NCI-H526 (cell line): ENCODE measurements around the gene SLC22A6.

Source experiments
- DNase-seq, 2 experiments: peaks; one replicate each; lab custom pipeline; 2025; lab: John Stamatoyannopoulos, UW

Gene SLC22A6

DNA sequence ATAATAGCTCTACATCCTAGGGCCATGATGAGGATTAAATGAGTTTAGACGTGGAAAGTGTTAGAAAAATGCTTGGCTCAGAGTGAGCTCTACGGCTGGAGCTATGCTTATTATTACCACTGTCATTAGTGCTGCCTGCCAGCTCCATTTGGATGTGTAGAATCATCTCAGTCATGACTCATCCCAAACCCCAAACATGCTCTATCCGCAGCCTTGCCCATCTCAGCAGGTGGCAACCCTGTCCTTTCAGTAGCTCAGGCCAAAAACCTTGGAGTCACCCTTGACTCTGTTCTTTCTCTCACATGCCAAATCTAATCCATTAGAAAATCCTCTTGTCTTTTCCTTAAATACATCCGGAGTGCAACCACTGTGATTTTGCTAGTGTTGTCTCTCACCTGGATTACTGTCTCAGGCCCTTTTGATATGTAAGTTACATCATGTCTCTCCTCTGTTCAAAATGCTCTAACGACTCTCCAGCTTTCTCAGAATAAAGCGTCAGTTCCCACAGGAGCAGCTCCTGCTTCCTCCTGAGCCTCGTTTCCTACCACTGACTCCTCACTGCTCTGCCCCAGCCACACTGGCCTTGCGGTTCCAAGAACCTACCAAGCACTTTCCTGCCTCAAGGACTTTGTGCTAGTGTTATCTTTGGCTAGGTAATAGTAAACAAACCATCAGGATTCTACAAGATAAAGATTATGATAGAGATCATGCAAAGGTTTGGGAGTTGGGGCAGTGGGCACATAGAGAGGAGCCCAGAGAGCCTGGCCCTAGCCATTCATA lies 53.1 kb downstream of the SLC22A6 start:
- DNase-seq: no peak

DNA sequence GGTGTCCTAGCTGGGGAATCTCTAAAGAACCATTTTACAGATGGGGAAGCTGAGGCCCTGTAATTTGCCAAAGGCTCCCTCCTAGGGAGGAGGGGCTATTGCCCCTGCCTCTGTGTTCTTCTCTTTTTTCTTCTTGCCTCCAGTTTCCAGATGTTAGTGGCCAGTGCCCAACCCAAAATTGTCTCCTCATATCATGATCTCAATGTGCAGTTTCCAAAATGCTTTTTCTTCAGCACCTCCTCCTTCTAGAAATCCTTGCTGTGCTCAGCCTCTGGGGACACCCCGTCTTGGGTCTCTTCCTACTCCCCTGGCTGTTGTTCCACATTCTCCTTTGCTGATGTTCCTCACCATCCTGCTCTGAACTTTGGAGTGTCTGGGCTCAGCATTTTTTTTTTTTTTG lies 54.1 kb downstream of the SLC22A6 start:
- DNase-seq: no peak

DNA sequence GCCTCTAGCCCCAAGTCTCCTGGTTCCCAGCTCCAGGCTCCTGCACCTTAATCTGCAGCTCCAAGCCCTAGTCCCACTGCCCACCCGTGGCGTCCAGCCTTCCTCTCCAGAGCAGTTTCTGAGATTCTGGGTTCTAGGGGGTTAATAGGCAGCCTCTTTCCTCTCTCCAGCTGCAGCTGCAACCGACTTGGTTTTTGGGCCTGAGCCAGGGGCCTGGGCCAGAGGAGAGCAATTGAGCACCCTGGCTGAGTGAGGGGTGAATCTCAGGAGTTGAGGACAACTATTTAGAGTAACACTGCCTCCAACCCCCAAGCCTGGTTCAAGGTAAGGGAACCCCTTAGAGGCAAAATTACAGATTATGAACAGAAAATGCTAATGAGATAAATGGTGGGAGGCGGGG lies 54.6 kb downstream of the SLC22A6 start:
- DNase-seq: no peak

DNA sequence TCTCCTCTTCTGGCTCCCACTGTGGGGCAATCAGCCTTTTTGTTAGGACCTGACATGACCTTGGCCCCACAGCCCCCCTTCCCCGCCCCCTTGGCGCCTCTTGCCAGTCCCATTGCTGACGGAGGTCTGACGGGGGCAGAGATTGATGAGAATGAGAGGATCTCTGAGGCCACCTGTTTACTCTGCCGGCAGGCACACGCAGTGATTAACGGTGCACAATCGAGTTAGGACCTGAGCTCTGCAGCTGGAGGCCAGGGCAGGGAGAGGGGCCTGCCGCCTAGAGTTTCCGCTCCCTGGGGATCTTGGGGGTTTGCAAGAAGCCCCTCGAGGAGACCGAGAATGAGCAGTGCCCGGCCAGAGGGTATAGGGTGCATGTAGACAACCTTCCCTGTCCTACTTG lies 56.8 kb downstream of the SLC22A6 start:
- DNase-seq: no peak

DNA sequence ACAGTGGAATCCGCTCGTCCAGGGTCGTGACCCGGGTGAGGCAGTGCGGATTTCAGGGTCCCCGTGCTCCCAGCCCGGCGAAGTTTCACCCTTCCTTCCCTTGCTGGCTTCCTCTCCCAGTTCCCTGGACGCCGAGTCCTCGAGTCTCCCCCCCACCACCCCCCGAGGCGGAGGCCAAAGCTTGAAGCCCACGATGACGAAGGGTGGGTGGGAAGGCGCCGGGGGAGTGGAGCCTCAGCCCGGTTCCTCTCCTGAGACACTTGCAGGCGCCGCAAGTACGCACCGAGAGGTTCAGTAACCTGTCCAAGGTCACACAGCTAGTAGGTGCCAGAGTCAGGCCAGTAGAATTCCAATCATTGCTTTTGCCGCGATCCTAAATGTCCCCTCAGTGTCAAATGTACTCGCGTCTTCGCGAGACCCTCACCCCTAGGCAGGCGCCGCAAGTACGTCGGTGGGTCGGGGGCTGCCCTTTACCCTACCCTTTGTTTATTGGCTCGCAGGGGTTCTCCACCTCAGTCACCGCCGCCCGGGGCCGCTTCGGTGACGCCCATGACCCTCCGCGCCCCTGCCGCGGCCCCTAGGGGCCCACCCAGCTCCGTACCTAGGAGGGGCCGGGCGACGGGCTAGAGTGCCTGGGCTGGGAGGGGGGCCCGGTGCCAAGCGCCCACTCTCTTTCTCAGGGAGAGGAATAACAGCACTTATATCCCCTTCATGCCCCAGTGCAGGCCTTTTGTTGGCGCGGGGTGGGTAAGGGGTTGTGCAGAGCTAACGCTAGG lies 57.9 kb downstream of the SLC22A6 start:
- no peak for DNase-seq
